Activated T-helper 17 cell treated with anti-CD3 and anti-CD28 coated beads, Interleukin-2, amount 50 U/mL, for 72 hours (primary cell): ENCODE data around the gene PSTPIP1. TPM values are rescaled to one million over a fixed set of nuclear protein-coding genes. Genes with fewer than 3 reads are reported as not detected.
A peak's percentile ranks its signal among the peaks of the same experiment; 100 is the strongest.

Experiments
- ATAC-seq: fragments of 150-1000 bp; cut with Tn5 transposase; replicated peaks from 2 replicates; pipeline ENCODE4 v1.10.0; 2021; ENCODE audit warnings: mild to moderate bottlenecking, moderate library complexity
- H3K27ac Mint-ChIP-seq: one replicate; pipeline ENCODE4 v1.8.0; 2022; ENCODE audit warnings: mixed read lengths
- H3K27me3 Mint-ChIP-seq: one replicate; pipeline ENCODE4 v1.8.0; 2022; ENCODE audit warnings: mixed read lengths
- H3K36me3 Mint-ChIP-seq: one replicate; pipeline ENCODE4 v1.8.0; 2022; ENCODE audit warnings: low read depth, mild to moderate bottlenecking, mixed read lengths
- H3K4me1 Mint-ChIP-seq: one replicate; pipeline ENCODE4 v1.8.0; 2022; ENCODE audit warnings: mixed read lengths
- H3K4me3 Mint-ChIP-seq: one replicate; pipeline ENCODE4 v1.8.0; 2022; ENCODE audit warnings: mild to moderate bottlenecking, mixed read lengths
- H3K9me3 Mint-ChIP-seq: one replicate; pipeline ENCODE4 v1.8.0; 2022; ENCODE audit warnings: mixed read lengths
- total RNA-seq, 2 donors: library from RNA; stranded (reverse); gene quantifications; one replicate each; pipeline ENCODE4 v1.2.3, GENCODE V29; 2022

PSTPIP1 gene
- total RNA-seq, 2 donors from 2014 or later, result 125 to 137 TPM

- H3K27ac Mint-ChIP-seq, result peak overlapping the region; percentile 94
- H3K4me1 Mint-ChIP-seq, result peaks cover 60% of the 10 kb centered on the region
- no peaks in the 10 kb centered on the region for H3K27me3 Mint-ChIP-seq
- no peak for ATAC-seq
- H3K9me3 Mint-ChIP-seq, result no peaks in the 10 kb centered on the region
- H3K4me3 Mint-ChIP-seq, result peak overlapping the region; percentile 79
- H3K36me3 Mint-ChIP-seq, result peaks cover 58% of the 10 kb centered on the region
Measured at GRCh38 chr15:77015646-77016320, 20.9 kb downstream of the PSTPIP1 start.

GRCh38 chr15:77016321-77016695 is 21.4 kb downstream of the PSTPIP1 start:
- Mint-ChIP-seq H3K4me3 (no peak overlapping the region), H3K27me3 (no peaks in the 10 kb centered on the region), H3K27ac (peak overlapping the region; percentile 58), H3K36me3 (peaks cover 60% of the 10 kb centered on the region), H3K4me1 (peaks cover 55% of the 10 kb centered on the region), H3K9me3 (no peaks in the 10 kb centered on the region)
- no peak for ATAC-seq

DNA sequence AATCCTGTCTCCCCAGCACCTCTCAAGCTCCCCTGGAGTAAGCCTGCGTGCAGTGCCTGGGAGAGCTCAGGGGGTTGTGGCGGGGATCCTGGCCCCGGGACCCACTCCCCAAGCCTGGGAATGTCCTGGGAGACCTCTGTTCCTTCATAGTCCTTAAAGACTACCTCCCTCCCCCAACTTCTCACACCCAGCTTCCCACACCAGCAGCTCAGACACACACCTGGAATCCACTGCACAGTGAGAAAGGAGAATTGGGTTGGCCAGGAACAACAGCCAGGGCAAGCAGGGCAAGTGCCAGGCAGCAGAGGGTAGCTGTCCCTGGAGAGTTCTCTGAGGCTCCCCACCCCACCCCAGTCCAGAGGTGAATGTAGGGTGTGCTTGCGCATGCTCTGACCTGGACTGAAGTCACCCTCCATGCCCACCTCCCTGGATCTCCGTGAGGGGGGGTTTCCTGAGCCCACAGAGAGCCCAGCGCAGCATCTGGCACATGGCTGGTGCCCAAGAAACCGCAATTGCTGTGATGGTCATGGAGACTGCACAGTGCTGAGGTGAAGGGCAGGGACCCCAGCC is 22.2 kb downstream of the PSTPIP1 start:
- peaks cover 53% of the 10 kb centered on the region for H3K4me1 Mint-ChIP-seq
- no peak overlapping the region for H3K4me3 Mint-ChIP-seq
- no peak for ATAC-seq
- H3K9me3 Mint-ChIP-seq, result no peaks in the 10 kb centered on the region
- peaks cover 69% of the 10 kb centered on the region for H3K36me3 Mint-ChIP-seq
- peak overlapping the region; percentile 90 for H3K27ac Mint-ChIP-seq
- H3K27me3 Mint-ChIP-seq, result no peaks in the 10 kb centered on the region

DNA sequence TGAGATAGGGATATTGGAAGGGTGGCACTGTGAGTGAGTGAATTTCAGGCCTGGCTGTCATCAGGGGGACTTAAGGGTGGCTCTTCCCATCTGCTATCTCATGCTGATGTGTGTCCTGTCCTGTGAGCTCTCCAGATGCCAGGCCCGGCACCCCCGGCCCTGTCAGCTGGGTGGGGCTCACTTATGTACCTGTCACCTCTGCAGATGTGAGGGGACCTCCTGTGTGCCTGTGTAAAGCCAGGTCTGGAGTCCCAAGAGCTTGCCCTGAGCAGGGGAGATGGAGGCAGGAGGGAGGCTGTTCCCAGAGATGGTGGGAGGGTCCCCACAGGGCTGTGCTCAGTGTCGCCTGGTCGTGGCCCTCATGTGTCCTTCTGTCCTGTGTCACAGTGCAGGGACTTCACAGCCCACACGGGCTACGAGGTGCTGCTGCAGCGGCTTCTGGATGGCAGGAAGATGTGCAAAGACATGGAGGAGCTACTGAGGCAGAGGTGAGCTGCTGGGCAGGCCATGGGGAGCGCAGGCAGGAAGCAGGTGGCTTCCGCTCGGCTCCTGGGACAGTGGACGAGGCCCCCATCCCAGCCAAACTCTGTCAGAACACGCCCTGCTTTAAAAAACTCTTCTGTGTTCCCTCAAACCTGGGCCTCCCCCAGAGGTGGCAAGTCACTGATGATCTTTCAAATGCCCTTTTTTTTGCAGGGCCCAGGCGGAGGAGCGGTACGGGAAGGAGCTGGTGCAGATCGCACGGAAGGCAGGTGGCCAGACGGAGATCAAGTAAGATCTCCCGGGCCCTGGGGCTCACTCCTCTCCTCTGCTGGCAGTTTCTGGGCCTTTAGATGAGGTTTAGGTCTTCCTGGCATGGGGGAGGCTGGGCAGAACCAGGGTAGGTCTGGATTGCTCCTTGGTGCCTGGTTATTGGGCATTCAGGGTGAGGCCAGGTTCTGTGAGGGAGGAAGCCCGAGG is 23.1 kb downstream of the PSTPIP1 start:
- Mint-ChIP-seq H3K9me3 (no peaks in the 10 kb centered on the region), H3K36me3 (peaks cover 73% of the 10 kb centered on the region), H3K4me3 (peak overlapping the region; percentile 82), H3K27ac (peak overlapping the region; percentile 90), H3K27me3 (no peaks in the 10 kb centered on the region), H3K4me1 (peaks cover 50% of the 10 kb centered on the region)
- no peak for ATAC-seq

GRCh38 chr15:77018796-77019505 is 24.0 kb downstream of the PSTPIP1 start:
- peaks cover 47% of the 10 kb centered on the region for H3K4me1 Mint-ChIP-seq
- H3K4me3 Mint-ChIP-seq, result peak overlapping the region; percentile 82
- no peaks in the 10 kb centered on the region for H3K27me3 Mint-ChIP-seq
- H3K9me3 Mint-ChIP-seq, result no peaks in the 10 kb centered on the region
- peak overlapping the region; percentile 90 for H3K27ac Mint-ChIP-seq
- ATAC-seq, result no peak
- H3K36me3 Mint-ChIP-seq, result peaks cover 73% of the 10 kb centered on the region

DNA sequence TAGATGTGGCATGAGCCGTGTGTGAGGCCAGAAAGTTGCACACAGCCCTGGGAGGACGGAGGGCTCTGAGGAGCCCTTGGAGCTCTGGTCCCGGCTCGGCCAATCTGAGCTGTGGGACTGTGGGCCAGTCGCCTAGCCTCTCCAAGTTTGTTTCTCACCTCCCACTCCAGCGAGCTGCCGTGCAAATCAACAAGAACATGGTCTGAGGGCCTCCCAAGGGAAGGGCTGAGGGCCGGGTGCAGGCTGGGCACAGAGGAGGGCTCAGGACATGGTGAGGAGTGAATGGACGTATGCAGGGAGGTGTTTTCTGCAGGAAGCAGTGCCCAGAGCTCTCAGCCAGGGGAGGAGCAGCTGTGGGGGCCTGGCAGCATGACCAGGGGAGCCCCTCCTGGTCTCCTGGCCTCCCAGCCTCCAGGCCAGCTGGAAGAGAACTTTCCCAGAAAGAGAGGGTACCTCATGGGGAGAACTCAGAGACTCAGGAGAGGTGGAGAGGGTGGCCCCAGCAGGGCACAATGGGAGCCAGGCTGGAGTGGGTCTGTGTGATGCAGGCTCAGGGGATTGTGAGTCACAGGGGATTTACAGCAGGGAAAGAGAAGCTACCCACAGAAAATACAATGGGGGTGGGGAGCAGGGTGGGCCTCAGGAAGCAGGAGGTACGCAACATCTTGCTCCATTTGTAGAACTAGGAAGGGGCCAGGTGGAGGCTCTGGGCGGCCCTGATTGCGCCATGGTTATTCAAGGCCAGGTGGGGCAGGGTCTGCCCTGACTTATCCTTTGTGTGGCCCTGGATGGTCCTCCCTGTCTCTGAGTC is 24.8 kb downstream of the PSTPIP1 start:
- Mint-ChIP-seq H3K27me3 (no peaks in the 10 kb centered on the region), H3K4me3 (peak overlapping the region; percentile 82), H3K9me3 (no peaks in the 10 kb centered on the region), H3K27ac (peak overlapping the region; percentile 90), H3K4me1 (peaks cover 44% of the 10 kb centered on the region), H3K36me3 (peaks cover 66% of the 10 kb centered on the region)
- ATAC-seq, result peak; percentile 63

GRCh38 chr15:77020348-77021087 is 25.6 kb downstream of the PSTPIP1 start:
- Mint-ChIP-seq H3K27me3 (no peaks in the 10 kb centered on the region), H3K36me3 (peaks cover 65% of the 10 kb centered on the region), H3K9me3 (no peaks in the 10 kb centered on the region), H3K27ac (peak overlapping the region; percentile 90), H3K4me1 (peaks cover 39% of the 10 kb centered on the region), H3K4me3 (peak overlapping the region; percentile 82)
- no peak for ATAC-seq

DNA sequence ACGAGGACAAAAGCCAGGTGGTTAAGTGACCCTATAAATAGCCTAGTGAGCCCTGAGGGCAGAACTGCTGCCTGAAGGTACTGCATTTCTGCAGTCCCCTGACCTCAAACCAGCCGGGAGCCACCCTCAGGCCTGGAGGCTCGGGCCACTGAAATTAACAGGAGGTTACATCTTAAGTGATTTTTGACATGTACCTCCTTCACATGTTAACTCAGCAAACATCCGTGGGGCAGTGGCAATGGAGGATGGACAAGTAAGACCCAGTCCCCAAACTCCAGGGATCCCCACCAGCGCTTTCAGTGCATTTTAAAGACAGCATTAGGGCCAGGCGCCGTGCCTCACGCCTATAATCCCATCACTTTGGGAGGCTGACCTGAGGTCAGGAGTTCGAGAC is 26.2 kb downstream of the PSTPIP1 start:
- H3K4me1 Mint-ChIP-seq, result peaks cover 38% of the 10 kb centered on the region
- peaks cover 71% of the 10 kb centered on the region for H3K36me3 Mint-ChIP-seq
- H3K9me3 Mint-ChIP-seq, result no peaks in the 10 kb centered on the region
- H3K27me3 Mint-ChIP-seq, result no peaks in the 10 kb centered on the region
- peak overlapping the region; percentile 90 for H3K27ac Mint-ChIP-seq
- ATAC-seq, result no peak
- H3K4me3 Mint-ChIP-seq, result peak overlapping the region; percentile 82

- Mint-ChIP-seq H3K4me1 (peaks cover 38% of the 10 kb centered on the region), H3K36me3 (peaks cover 76% of the 10 kb centered on the region), H3K4me3 (peak overlapping the region; percentile 82), H3K27ac (peak overlapping the region; percentile 99), H3K27me3 (no peaks in the 10 kb centered on the region), H3K9me3 (no peaks in the 10 kb centered on the region)
- ATAC-seq, result peak; percentile 76
Measured at GRCh38 chr15:77021803-77022381, 27.0 kb downstream of the PSTPIP1 start.

DNA sequence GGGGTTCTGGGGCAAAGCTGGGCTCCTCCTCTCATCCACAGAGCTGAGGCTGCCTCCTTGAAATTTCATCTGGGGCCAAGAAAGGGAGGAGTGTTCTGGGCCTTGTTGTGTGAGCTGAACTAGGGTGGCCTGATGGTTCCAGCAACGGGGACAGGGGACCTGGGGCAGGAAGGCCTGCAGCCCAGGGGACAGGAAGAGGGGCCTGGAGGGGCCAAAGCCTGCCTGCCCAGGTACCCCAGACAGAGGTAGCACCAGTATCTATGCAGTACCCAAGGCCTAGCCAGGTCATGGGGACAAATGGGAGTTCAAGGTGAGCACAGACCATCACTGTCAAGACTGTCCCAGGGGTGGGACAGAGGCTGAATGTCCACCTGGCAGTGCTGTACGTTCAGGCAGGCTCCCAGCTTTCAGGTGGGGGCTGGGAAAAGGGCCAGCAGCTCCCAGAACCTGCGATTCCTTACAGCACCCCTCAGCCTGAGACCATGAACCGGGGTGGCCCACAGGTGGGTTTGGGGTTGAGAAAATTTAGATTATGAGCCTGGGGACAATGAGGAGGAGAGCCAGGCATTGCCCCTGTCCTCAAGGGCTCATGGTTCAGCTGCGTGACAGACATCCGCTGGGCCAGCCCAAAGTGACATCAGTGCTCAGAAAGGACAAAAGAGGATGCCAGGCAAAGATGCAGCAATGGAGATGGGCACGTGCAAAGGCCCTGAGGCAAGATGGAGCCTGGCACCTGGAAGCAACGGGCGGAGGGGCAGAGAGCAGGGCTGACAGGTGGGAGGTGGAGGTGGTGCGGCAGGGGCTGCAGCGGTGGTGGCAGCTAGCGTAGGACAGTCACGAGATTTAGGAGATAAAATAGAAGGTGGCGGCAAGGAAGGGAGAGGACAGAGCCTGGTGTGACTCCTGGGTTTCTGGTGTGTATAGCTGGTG is 28.0 kb downstream of the PSTPIP1 start:
- Mint-ChIP-seq H3K27ac (peak overlapping the region; percentile 99), H3K9me3 (no peaks in the 10 kb centered on the region), H3K4me1 (peaks cover 38% of the 10 kb centered on the region), H3K36me3 (peaks cover 79% of the 10 kb centered on the region), H3K27me3 (no peaks in the 10 kb centered on the region), H3K4me3 (peak overlapping the region; percentile 82)
- no peak for ATAC-seq

DNA sequence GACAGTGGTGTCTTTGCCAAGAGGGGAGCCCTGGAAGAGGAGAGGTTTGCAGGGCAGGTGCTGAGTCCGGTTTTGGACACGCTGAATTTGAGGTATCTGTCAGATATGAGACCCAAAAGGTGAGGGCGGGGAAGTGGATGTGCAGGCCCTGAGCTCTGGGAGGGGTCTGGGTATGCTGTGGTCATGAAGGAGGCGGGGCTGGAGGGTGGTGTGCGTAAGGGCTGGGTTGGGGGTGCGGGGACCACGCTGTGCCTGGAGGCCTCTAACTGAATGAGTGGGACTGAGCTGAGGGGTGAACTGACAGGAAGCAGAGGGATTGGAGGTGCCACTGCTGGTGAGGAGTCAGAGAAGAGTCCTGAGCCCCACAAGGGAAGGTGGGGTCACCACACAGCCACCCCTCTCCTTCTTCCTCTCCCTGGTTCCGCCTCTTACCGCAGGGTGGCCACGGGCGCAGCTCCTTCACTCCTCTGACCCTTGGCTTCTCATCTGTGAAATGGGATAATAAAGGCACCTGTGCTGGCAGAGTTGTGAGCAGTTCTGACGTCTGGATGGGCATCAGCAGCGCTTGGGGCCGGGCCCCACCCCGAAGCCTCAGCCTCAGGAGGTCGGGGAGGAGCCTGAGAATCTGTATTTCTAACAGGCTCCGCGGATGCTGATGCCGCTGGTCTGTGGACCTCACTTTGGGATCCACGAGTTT is 28.8 kb downstream of the PSTPIP1 start:
- Mint-ChIP-seq H3K27me3 (no peaks in the 10 kb centered on the region), H3K36me3 (peaks cover 74% of the 10 kb centered on the region), H3K27ac (peak overlapping the region; percentile 99), H3K9me3 (no peaks in the 10 kb centered on the region), H3K4me1 (peaks cover 33% of the 10 kb centered on the region), H3K4me3 (no peak overlapping the region)
- no peak for ATAC-seq
